WI38 (cell line): ENCODE results near the gene TNFAIP8L2.

Experiments
- H3K4me3 ChIP-seq: 2 replicates; pipeline ENCODE4 v1.5.1; 2011; ENCODE audit warnings: low read depth, mild to moderate bottlenecking, control low read depth, low read length
- TF ChIP-seq, protein P1 (sequence below): IDR thresholded peaks from 2 replicates; pipeline ENCODE4 v1.5.1; 2012; ENCODE audit warnings: low read depth, mild to moderate bottlenecking, control low read depth, low read length

TNFAIP8L2 gene

DNA sequence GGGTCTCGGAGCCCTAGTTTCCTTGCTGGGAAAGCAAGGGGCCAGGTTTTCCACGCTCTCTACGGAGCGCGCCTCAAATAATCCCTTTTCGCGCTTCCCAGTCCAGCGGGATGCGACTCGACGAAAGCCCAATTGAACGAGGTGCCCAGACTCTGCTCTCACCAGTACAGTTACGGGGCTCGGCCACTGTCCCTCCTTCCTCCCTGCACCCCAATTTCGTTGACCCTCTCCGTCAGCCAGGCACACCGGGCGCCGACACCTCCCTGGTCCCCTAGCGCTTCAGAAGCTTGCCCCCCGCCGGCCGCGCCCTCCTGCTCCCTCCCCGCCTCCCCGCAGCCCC, 10.4 kb upstream of the TNFAIP8L2 start:
- TF ChIP-seq, protein P1, sequence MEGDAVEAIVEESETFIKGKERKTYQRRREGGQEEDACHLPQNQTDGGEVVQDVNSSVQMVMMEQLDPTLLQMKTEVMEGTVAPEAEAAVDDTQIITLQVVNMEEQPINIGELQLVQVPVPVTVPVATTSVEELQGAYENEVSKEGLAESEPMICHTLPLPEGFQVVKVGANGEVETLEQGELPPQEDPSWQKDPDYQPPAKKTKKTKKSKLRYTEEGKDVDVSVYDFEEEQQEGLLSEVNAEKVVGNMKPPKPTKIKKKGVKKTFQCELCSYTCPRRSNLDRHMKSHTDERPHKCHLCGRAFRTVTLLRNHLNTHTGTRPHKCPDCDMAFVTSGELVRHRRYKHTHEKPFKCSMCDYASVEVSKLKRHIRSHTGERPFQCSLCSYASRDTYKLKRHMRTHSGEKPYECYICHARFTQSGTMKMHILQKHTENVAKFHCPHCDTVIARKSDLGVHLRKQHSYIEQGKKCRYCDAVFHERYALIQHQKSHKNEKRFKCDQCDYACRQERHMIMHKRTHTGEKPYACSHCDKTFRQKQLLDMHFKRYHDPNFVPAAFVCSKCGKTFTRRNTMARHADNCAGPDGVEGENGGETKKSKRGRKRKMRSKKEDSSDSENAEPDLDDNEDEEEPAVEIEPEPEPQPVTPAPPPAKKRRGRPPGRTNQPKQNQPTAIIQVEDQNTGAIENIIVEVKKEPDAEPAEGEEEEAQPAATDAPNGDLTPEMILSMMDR = no peak
- H3K4me3 ChIP-seq = peak overlapping the region; percentile 69

DNA sequence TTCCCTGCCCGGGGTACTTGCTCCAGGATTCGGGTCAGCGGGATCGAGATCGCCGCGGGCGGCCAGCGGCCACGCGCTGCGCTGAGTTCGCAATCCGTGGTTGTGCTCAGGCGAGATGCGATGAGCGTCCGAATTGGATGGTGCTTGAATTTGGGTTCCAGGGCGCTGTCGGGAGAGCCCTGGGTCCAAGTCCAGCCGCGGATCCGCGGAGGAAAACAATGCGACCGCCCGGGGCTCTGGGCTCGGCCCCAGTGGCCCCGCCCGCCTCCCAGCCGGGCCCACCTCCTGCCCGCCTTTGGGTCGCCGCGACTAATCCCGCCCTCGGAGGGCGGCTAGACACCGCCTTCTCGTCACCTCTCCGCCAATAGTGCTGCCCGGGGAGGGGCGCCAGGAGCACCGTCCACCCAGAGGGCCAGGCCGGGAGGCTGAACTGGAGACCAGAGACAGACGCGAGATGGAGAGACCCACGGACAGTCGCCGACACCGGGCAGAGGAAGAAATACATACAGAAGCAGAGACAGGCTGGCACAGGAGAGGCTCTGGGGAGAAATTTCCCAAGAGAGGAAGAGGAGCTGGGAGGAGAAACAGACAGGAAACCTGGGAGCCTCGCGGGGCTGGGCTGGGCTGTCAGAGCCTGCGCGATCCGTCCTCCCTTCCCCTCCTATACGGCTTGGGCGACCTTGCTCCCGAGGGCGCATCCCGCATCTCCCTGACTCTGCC, 9.9 kb upstream of the TNFAIP8L2 start, which contains the start of gene SEMA6C:
SEMA6C (minus strand) TSS at position 220 of the 720 bp plus-strand sequence. CDS start 4,010 bp downstream, outside the sequence.
- TF ChIP-seq, protein P1 = no peak
- H3K4me3 ChIP-seq = peak within 1 kb of the TSS; percentile 69

DNA sequence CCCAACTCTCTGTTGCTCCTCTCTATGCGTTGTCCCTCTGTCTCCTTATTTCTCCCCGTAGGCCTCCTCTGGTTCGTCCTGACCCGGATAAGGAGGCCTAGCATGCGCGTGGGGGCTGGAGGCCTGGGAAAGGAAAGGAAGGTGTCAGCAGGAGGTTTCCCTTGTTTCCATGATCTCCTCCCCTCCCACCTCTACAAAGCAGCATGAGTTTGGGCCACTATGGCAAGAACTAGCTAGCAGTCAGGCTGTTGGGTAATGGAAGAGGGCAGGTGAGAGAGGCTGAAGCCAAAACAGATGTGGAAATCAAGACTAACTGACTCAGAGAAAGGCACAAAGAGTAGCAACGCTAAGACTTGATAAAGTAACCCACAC, 9.3 kb upstream of the TNFAIP8L2 start:
- TF ChIP-seq, protein P1 = no peak
- peak overlapping the region; percentile 69 for H3K4me3 ChIP-seq

DNA sequence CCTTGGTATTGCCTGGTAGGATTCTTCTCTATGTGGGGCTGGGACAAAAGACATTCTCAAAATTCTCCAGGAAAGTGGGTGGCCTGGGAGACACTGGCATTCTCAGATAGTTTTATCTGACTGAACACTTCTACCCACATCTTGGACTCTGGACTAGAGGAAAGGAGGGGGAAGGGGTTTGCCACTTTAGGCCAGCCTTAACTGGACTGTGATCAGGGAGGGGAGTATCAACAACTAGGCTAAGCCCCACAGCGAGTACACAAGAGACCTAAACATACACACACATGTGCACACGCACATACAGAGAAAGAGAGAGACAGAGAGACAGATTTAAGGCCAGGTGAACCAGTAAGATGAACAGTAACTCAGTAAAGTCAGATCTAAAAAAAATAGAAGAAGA, 8.8 kb upstream of the TNFAIP8L2 start:
- H3K4me3 ChIP-seq = no peak overlapping the region

DNA sequence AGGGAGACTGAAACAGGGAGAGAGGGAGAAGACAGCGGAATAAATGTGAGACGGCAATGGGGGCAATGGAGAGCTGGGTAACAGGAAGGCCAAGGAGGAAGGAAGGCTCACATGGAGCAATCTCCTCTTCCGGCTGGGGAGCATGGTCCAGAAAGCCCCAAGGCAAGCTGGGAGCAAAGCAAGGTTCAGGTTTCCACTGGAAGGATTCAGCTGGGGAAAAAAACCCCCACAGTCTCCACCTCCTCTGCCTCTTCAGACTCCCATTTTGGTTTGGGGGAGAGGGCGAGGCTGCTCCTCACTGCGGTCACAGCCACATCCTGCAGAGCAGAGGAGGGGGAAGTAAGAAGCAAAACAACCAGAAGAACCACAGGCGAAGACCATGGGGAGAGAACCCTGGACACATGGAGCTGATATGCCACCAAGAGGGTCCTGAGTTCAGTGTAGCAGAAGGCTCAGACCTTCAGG, 650 bp downstream of the TNFAIP8L2 start:
- H3K4me3 ChIP-seq = no peak overlapping the region
- TF ChIP-seq, protein P1 = no peak

More for the DNA sequence above, 8.8 kb upstream of the TNFAIP8L2 start:
- TF ChIP-seq, protein P1 = no peak

DNA sequence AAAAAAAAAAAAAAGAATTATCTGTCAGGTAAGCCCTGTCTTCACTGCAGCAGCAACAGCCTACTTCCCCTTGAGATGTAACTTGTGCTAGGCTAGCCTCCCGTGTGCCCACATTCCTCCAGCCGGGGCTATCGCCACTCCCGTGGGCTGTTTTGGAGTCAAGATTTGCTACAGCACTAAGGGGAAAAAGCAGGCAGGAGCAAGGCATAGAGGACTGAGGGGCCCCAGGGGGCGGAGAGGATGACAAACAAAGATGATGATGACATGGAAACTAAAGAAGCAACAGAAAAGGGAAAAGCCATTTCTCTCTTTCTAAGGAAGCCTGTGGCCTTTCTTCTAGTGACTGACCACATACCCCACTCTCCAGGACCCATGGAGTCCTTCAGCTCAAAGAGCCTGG, 1.9 kb downstream of the TNFAIP8L2 start:
- TF ChIP-seq, protein P1 = no peak
- H3K4me3 ChIP-seq = no peak overlapping the region

DNA sequence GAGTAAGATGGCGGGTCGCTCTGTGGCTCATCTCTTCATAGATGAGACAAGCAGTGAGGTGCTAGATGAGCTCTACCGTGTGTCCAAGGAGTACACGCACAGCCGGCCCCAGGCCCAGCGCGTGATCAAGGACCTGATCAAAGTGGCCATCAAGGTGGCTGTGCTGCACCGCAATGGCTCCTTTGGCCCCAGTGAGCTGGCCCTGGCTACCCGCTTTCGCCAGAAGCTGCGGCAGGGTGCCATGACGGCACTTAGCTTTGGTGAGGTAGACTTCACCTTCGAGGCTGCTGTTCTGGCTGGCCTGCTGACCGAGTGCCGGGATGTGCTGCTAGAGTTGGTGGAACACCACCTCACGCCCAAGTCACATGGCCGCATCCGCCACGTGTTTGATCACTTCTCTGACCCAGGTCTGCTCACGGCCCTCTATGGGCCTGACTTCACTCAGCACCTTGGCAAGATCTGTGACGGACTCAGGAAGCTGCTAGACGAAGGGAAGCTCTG, 2.4 kb downstream of the TNFAIP8L2 start:
- H3K4me3 ChIP-seq = no peak overlapping the region
- TF ChIP-seq, protein P1 = no peak
